HEK293 (cell line): ENCODE results near the gene NOS1AP.
A peak's percentile ranks its signal among the peaks of the same experiment; 100 is the strongest.

Experiments
- CTCF ChIA-PET: fragments of 350-600 bp; formaldehyde crosslinking; extraction: SDS; loops from one replicate; lab custom pipeline; 2021; ENCODE audit warnings: antibody characterized with exemption; lab: Yijun Ruan, JAX
- POLR2A ChIA-PET: fragments of 300-600 bp; formaldehyde crosslinking; extraction: SDS; loops from one replicate; lab custom pipeline; 2020; ENCODE audit warnings: antibody characterized with exemption, inconsistent platforms; lab: Yijun Ruan, JAX
- H3K27ac ChIP-seq: fragments of 200-500 bp; sonication (Bioruptor generic); 2 replicates; pipeline ENCODE4 v1.5.1; 2014; ENCODE audit warnings: low read depth, low read length, control low read depth, inconsistent platforms; ENCODE audit errors: extremely low read depth
- H3K36me3 ChIP-seq, 2 experiments: fragments of 200-500 bp in 1 of 2; sonication (Bioruptor generic) in 1 of 2; 1 replicate in 1 of 2; 2 replicates in 1 of 2; pipeline ENCODE4 v1.5.1; 2014 to 2017; ENCODE audit warnings: inconsistent platforms in 2 of 2, low read length in 2 of 2; ENCODE audit not compliant: control insufficient read depth in 2 of 2, insufficient read depth in 1 of 2
- H3K4me1 ChIP-seq: fragments of 200-500 bp; sonication (Bioruptor generic); 2 replicates; pipeline ENCODE4 v1.5.1; 2014; ENCODE audit warnings: mild to moderate bottlenecking, low read length, inconsistent platforms; ENCODE audit not compliant: control insufficient read depth, insufficient read depth
- H3K4me3 ChIP-seq: 2 replicates; pipeline ENCODE4 v1.5.1; 2011; ENCODE audit warnings: low read depth, mild to moderate bottlenecking, control low read depth, low read length, moderate library complexity
- H3K9me3 ChIP-seq: fragments of 200-500 bp; sonication (Bioruptor generic); 2 replicates; pipeline ENCODE4 v1.5.1; 2014; ENCODE audit warnings: low read depth, low read length, inconsistent platforms; ENCODE audit not compliant: control insufficient read depth, insufficient read depth
- GFI1B ChIP-seq: fragments of 450-650 bp; formaldehyde crosslinking; IDR thresholded peaks from 2 replicates; pipeline ENCODE4 v1.5.1; 2016; ENCODE audit warnings: missing biosample characterization, missing genetic modification characterization
- GLI2 ChIP-seq: fragments of 450-650 bp; formaldehyde crosslinking; IDR thresholded peaks from 2 replicates; pipeline ENCODE4; 2017; ENCODE audit warnings: missing biosample characterization, missing genetic modification characterization, low read depth, borderline replicate concordance
- HOXC10 ChIP-seq: sonication (generic); formaldehyde crosslinking; IDR thresholded peaks from 2 replicates; pipeline ENCODE4 v1.8.1; 2023; ENCODE audit warnings: mild to moderate bottlenecking, missing genetic modification reagents
- MYNN ChIP-seq: fragments of 450-650 bp; formaldehyde crosslinking; IDR thresholded peaks from 2 replicates; pipeline ENCODE4 v1.5.1; 2016; ENCODE audit warnings: missing biosample characterization, missing genetic modification characterization, borderline replicate concordance
- SCRT2 ChIP-seq: fragments of 450-650 bp; formaldehyde crosslinking; IDR thresholded peaks from 2 replicates; pipeline ENCODE4 v1.5.1; 2016; ENCODE audit warnings: missing biosample characterization, missing genetic modification characterization
- ZBTB17 ChIP-seq: fragments of 450-650 bp; formaldehyde crosslinking; IDR thresholded peaks from 2 replicates; pipeline ENCODE4 v1.5.1; 2016; ENCODE audit warnings: missing biosample characterization, missing genetic modification characterization
- ZBTB21 ChIP-seq: fragments of 450-650 bp; formaldehyde crosslinking; IDR thresholded peaks from 2 replicates; pipeline ENCODE4 v1.5.1; 2017; ENCODE audit warnings: missing biosample characterization, missing genetic modification characterization
- ZIC2 ChIP-seq: fragments of 450-650 bp; formaldehyde crosslinking; IDR thresholded peaks from 2 replicates; pipeline ENCODE4 v1.5.1; 2016; ENCODE audit warnings: missing biosample characterization, missing genetic modification characterization
- ZNF148 ChIP-seq: fragments of 450-650 bp; formaldehyde crosslinking; IDR thresholded peaks from 2 replicates; pipeline ENCODE4 v1.5.0; 2017; ENCODE audit warnings: missing biosample characterization, missing genetic modification characterization, borderline replicate concordance
- ZNF214 ChIP-seq: fragments of 450-650 bp; formaldehyde crosslinking; IDR thresholded peaks from 2 replicates; pipeline ENCODE4 v1.5.1; 2017; ENCODE audit warnings: missing biosample characterization, mild to moderate bottlenecking, missing genetic modification characterization, borderline replicate concordance
- ZNF23 ChIP-seq: fragments of 450-650 bp; formaldehyde crosslinking; IDR thresholded peaks from 2 replicates; pipeline ENCODE4 v1.5.1; 2016; ENCODE audit warnings: missing biosample characterization, missing genetic modification characterization, borderline replicate concordance
- ZNF280D ChIP-seq: fragments of 450-650 bp; formaldehyde crosslinking; IDR thresholded peaks from 2 replicates; pipeline ENCODE4 v1.5.1; 2016; ENCODE audit warnings: missing biosample characterization, missing genetic modification characterization
- ZNF341 ChIP-seq: fragments of 450-650 bp; formaldehyde crosslinking; IDR thresholded peaks from 2 replicates; pipeline ENCODE4; 2016; ENCODE audit warnings: low read depth, missing biosample characterization, missing genetic modification characterization
- ZNF530 ChIP-seq: fragments of 450-650 bp; formaldehyde crosslinking; IDR thresholded peaks from 2 replicates; pipeline ENCODE4 v1.5.1; 2016; ENCODE audit warnings: low read depth, missing biosample characterization, missing genetic modification characterization
- ZNF548 ChIP-seq: fragments of 450-650 bp; formaldehyde crosslinking; IDR thresholded peaks from 2 replicates; pipeline ENCODE4 v1.5.1; 2016; ENCODE audit warnings: missing biosample characterization, missing genetic modification characterization
- ZNF555 ChIP-seq: fragments of 450-650 bp; formaldehyde crosslinking; conservative IDR thresholded peaks from 2 replicates; pipeline ENCODE4 v1.5.1; 2017; ENCODE audit warnings: missing biosample characterization, mild to moderate bottlenecking, missing genetic modification characterization, inconsistent platforms
- ZNF776 ChIP-seq: fragments of 450-650 bp; formaldehyde crosslinking; IDR thresholded peaks from 2 replicates; pipeline ENCODE4 v1.5.0; 2017; ENCODE audit warnings: missing biosample characterization, missing genetic modification characterization, borderline replicate concordance
- ZNF792 ChIP-seq: fragments of 450-650 bp; formaldehyde crosslinking; IDR thresholded peaks from 2 replicates; pipeline ENCODE4 v1.5.1; 2016; ENCODE audit warnings: missing biosample characterization, missing genetic modification characterization

NOS1AP gene

DNA sequence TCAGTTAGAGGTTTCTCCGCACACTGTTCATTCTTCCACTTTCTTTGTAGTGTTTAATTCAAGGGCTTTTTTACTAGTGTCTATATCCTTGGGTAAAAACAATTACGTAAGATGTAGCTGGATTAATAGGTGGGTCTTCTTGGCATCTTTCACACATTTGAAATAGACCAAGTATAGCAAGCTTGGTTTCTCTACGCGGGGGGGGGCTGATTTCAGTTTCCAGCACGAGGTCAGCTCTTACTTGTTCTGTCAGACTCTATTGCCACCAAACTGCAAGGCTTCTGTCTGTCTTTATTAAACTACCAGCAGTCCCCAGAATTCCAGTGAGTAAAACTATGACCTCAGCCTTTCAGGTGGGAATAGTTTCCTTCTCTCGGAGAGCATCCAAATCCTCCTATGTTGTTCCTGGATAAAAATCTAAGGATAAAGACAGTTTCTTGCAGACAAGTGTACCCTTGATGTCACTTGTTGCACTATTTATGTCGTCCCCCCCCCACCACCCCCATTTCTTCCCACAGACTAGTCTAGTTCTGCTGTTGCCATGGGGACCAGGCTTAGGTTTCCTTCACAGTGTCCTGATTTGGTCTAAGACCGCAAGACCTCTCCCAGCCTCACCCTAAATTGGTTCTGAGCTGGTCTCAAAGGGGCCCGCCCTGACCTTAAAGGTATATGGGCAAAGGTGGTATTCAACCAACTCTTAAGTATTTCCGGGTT is 290.2 kb downstream of the NOS1AP start:
- TF ChIP-seq SCRT2 (tag by site-specific recombination): 0 out of 2 replicates have a peak, but pooled peaks have one; percentile 10
- TF ChIP-seq ZNF555: no peak
- TF ChIP-seq, all 188 proteins: peak for 1
- no peaks in the 10 kb centered on the region for H3K9me3 ChIP-seq
- CTCF ChIA-PET: interaction anchor here (0.7 to 1.4 kb wide), 4 partner anchors 10 to 304 kb away, joined by 3 to 5 read pairs (median 3); no protein-coding TSS in a partner anchor

GRCh38 chr1:162360237-162360873 is 290.9 kb downstream of the NOS1AP start:
- Histone ChIP-seq H3K27ac (no peak overlapping the region), H3K4me1 (no peaks in the 10 kb centered on the region), H3K4me3 (no peak overlapping the region), H3K9me3 (no peaks in the 10 kb centered on the region), H3K36me3 (peaks cover 0 to 17% of the 10 kb centered on the region in 2 experiments; a peak in 1 of 3 replicates)
- CTCF ChIA-PET: interaction anchor here (0.7 to 1.4 kb wide), 3 partner anchors 9 to 304 kb away, joined by 3 to 5 read pairs (median 3); no protein-coding TSS in a partner anchor
- TF ChIP-seq MYNN (tag by site-specific recombination) (no peak), ZNF548 (tag by site-specific recombination) (no peak), ZNF530 (tag by site-specific recombination) (no peak), ZNF341 (tag by site-specific recombination) (no peak), GLI2 (tag by site-specific recombination) (no peak), ZBTB21 (tag by site-specific recombination) (no peak), ZIC2 (tag by site-specific recombination) (no peak), ZNF214 (no peak), SCRT2 (tag by site-specific recombination) (no peak), ZNF776 (tag by site-specific recombination) (no peak), ZBTB17 (tag by site-specific recombination) (no peak), GFI1B (tag by site-specific recombination) (no peak), ZNF23 (tag by site-specific recombination) (no peak), ZNF280D (no peak), HOXC10 (CRISPR knock-in tag) (no peak), ZNF792 (tag by site-specific recombination) (no peak), ZNF148 (tag by site-specific recombination) (no peak)
- POLR2A ChIA-PET: no interaction called here

More for the DNA sequence above, 290.2 kb downstream of the NOS1AP start:
- Histone ChIP-seq H3K36me3 (peaks cover 0 to 19% of the 10 kb centered on the region in 2 experiments; a peak in 1 of 3 replicates), H3K4me3 (no peak overlapping the region), H3K4me1 (no peaks in the 10 kb centered on the region), H3K27ac (no peak overlapping the region)
- POLR2A ChIA-PET: no interaction called here
